ENCODE results near the gene ZNF831. TPM values are rescaled to one million over a fixed set of nuclear protein-coding genes. Genes with fewer than 3 reads are reported as not detected.
A peak's percentile ranks its signal among the peaks of the same experiment; 100 is the strongest.

ZNF831 gene
- total and polyA plus RNA-seq, 10 of the 15 experiments (the other 5 are each of a cell fraction or from before 2014, with no cell fraction given) = 0.01 to 0.97 (median 0.23) TPM

DNA sequence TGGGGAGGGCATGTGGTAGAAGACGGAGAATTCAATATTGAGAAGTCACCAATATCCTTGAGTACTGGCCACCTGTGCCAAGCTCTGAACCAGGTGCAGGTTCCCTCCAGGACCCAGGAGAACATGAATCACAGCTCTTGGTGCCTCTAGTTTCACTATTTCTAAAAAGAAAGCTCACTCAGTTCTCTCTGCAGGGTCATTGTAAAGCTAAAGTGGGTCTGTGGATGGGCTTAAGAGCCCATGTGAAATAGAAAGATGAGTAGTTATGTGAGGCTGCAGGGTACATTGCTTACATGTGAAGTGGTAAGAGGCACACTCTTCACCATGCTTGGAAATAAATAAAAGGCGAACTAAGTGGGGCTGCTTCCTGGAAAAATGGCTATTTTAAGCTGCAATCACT, 43.6 kb downstream of the ZNF831 start:
- 0% methylated on average over 2 of the region's 2 CpGs for WGBS (ENCODE audit: insufficient coverage, insufficient replicate concordance, low lambda C conversion rate, missing lambda C conversion rate)

DNA sequence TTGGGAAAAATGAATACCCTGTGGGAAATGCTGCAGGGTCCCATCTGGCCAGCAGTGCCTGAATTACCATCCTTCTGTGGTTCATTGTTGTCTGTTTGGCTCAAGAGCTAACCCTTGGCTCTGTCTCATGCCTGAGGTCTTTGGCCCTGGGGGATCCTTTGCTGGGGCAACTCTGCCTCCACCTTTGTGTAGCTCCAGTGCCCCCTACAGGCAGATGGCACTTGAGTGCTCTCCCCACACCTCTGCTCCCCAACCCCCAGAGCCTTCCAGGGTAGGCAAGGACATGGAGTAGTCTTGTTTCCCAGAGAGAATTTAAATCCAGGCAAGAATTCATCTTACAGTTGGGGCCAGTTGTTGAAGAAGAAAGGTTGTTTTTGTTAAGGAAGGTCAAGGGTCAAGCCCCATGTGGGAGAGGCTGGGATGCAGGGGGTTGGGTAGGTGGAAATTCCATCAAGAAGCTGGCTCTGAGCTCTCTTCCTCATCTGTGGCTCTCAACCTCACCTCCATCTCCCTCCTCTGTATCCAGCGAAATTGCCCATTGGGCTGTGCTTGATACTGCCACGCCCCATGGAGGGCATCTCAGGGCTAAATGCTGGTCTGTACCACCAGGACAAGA, 44.2 kb downstream of the ZNF831 start:
- ChIA-PET RAD21 (ENCODE audit: unreplicated experiment) (interaction anchor here (0.9 to 2.2 kb wide), 9 partner anchors 15 to 727 kb away, joined by 3 to 18 read pairs (median 3); no protein-coding TSS in a partner anchor), SMC1A (ENCODE audit: uncharacterized antibody, unreplicated experiment) (interaction anchor here (0.7 to 3.8 kb wide), 8 partner anchors 14 to 386 kb away, joined by 3 to 19 read pairs (median 6); no protein-coding TSS in a partner anchor), POLR2A (no interaction called here), CTCF (interaction anchor here (0.5 to 4.2 kb wide), 27 partner anchors 9 to 848 kb away, joined by 3 to 50 read pairs (median 4); no protein-coding TSS in a partner anchor)
- Histone ChIP-seq H3K27ac (ENCODE audit: control insufficient read depth, insufficient read depth) (no peak overlapping the region), H3K36me3 (ENCODE audit: control insufficient read depth in 2 of 2, insufficient read depth in 2 of 2, low read length in 1 of 2) (no peaks in the 10 kb centered on the region), H3K4me3 (no peak overlapping the region), H3K79me2 (ENCODE audit: control insufficient read depth, insufficient read depth, low read length) (no peaks in the 10 kb centered on the region), H4K20me1 (ENCODE audit: control insufficient read depth, insufficient read depth) (no peaks in the 10 kb centered on the region), H3K4me2 (ENCODE audit: control insufficient read depth, insufficient read depth) (no peak overlapping the region), H3K9ac (ENCODE audit: control insufficient read depth, insufficient read depth, low read length) (no peak overlapping the region), H3K4me1 (ENCODE audit: control insufficient read depth, insufficient read depth, low read length) (no peaks in the 10 kb centered on the region), H2AFZ (ENCODE audit: control insufficient read depth, low read depth, low read length) (no peak overlapping the region), H3K27me3 (replicated peaks in 1 of 2; ENCODE audit: control insufficient read depth in 2 of 2, insufficient read depth in 2 of 2, low read length in 1 of 2) (no peaks in the 10 kb centered on the region), H3K9me3 (replicated peaks; ENCODE audit: control insufficient read depth, insufficient read depth, low read length) (no peaks in the 10 kb centered on the region)
- 0% methylated on average over 2 of the region's 2 CpGs for WGBS (ENCODE audit: insufficient coverage, insufficient replicate concordance, low lambda C conversion rate, missing lambda C conversion rate)
- BruUV-seq (replicated peaks) = no TSS peak
- FAIRE-seq = peak; percentile 66
- peak; percentile 2 for DNase-seq (ENCODE audit: low read depth, low spot score)
- no peak for TF ChIP-seq MAX (IDR thresholded peaks at IDR 0.05; ENCODE audit: low read depth, low read length)
- TF ChIP-seq SMC3 (IDR thresholded peaks at IDR 0.05; ENCODE audit: borderline replicate concordance, low read length) = peak; percentile 80
- 0 out of 2 replicates have a peak, but pooled peaks have one; percentile 20 for TF ChIP-seq YY1 (IDR thresholded peaks at IDR 0.05; ENCODE audit: low read depth, low read length)
- TF ChIP-seq RAD21 (IDR thresholded peaks at IDR 0.05; ENCODE audit: insufficient read depth, low read depth, low read length) = peak; percentile 87
- TF ChIP-seq CTCF (IDR thresholded peaks at IDR 0.05 in 2 of 3, conservative IDR thresholded peaks at IDR 0.05 in 1 of 3; ENCODE audit: control insufficient read depth in 2 of 3, extremely low read depth in 1 of 3, insufficient read depth in 1 of 3, low read depth in 3 of 3, low read length in 3 of 3) = peak; percentile 76 to 91 (median 78)
- 0 out of 2 replicates have a peak, but pooled peaks have one; percentile 6 for TF ChIP-seq RUNX3 (IDR thresholded peaks at IDR 0.05; ENCODE audit: low read length)
- TF ChIP-seq, protein P1, sequence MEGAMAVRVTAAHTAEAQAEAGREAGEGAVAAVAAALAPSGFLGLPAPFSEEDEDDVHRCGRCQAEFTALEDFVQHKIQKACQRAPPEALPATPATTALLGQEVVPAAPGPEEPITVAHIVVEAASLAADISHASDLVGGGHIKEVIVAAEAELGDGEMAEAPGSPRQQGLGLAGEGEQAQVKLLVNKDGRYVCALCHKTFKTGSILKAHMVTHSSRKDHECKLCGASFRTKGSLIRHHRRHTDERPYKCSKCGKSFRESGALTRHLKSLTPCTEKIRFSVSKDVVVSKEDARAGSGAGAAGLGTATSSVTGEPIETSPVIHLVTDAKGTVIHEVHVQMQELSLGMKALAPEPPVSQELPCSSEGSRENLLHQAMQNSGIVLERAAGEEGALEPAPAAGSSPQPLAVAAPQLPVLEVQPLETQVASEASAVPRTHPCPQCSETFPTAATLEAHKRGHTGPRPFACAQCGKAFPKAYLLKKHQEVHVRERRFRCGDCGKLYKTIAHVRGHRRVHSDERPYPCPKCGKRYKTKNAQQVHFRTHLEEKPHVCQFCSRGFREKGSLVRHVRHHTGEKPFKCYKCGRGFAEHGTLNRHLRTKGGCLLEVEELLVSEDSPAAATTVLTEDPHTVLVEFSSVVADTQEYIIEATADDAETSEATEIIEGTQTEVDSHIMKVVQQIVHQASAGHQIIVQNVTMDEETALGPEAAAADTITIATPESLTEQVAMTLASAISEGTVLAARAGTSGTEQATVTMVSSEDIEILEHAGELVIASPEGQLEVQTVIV (IDR thresholded peaks at IDR 0.05; ENCODE audit: borderline replicate concordance, partially characterized antibody) = no peak
- in situ Hi-C loops (cut with MboI) (loop anchor here (5.0 kb wide), 2 partner anchors 121 to 336 kb away; no protein-coding TSS in a partner anchor), intact Hi-C loops (cut with micrococcal nuclease; ENCODE audit: unreplicated experiment) (loop anchor here (1.0 to 5.0 kb wide), 2 partner anchors 121 to 338 kb away; no protein-coding TSS in a partner anchor)
- peak; percentile 97 for ATAC-seq

More for the DNA sequence above, 43.6 kb downstream of the ZNF831 start:
- no peak overlapping the region for H2AFZ ChIP-seq (ENCODE audit: control insufficient read depth, low read depth, low read length)
- ChIA-PET POLR2A (no interaction called here), RAD21 (ENCODE audit: unreplicated experiment) (interaction anchor here (0.9 to 2.2 kb wide), 8 partner anchors 116 to 726 kb away, joined by 3 to 18 read pairs (median 3); no protein-coding TSS in a partner anchor), SMC1A (ENCODE audit: uncharacterized antibody, unreplicated experiment) (interaction anchor here (0.7 to 3.8 kb wide), 8 partner anchors 14 to 385 kb away, joined by 3 to 19 read pairs (median 6); no protein-coding TSS in a partner anchor), CTCF (interaction anchor here (0.5 to 4.2 kb wide), 26 partner anchors 9 to 847 kb away, joined by 3 to 50 read pairs (median 4); no protein-coding TSS in a partner anchor)
- no peak overlapping the region for H3K4me3 ChIP-seq
- no peak overlapping the region for H3K27ac ChIP-seq (ENCODE audit: control insufficient read depth, insufficient read depth)
- no peaks in the 10 kb centered on the region for H4K20me1 ChIP-seq (ENCODE audit: control insufficient read depth, insufficient read depth)
- no peak for DNase-seq (ENCODE audit: low read depth, low spot score)
- no TSS peak for BruUV-seq (replicated peaks)
- TF ChIP-seq, protein P2, sequence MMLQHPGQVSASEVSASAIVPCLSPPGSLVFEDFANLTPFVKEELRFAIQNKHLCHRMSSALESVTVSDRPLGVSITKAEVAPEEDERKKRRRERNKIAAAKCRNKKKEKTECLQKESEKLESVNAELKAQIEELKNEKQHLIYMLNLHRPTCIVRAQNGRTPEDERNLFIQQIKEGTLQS (IDR thresholded peaks at IDR 0.05; ENCODE audit: borderline replicate concordance, extremely low read depth, low read depth, low read length) = no peak
- no peak overlapping the region for H3K9ac ChIP-seq (ENCODE audit: control insufficient read depth, insufficient read depth, low read length)
- no peak overlapping the region for H3K4me2 ChIP-seq (ENCODE audit: control insufficient read depth, insufficient read depth)
- H3K36me3 ChIP-seq (ENCODE audit: control insufficient read depth in 2 of 2, insufficient read depth in 2 of 2, low read length in 1 of 2) = no peaks in the 10 kb centered on the region
- H3K9me3 ChIP-seq (replicated peaks; ENCODE audit: control insufficient read depth, insufficient read depth, low read length) = no peaks in the 10 kb centered on the region
- FAIRE-seq = no peak
- H3K27me3 ChIP-seq (replicated peaks in 1 of 2; ENCODE audit: control insufficient read depth in 2 of 2, insufficient read depth in 2 of 2, low read length in 1 of 2) = no peaks in the 10 kb centered on the region
- ATAC-seq = no peak
- H3K4me1 ChIP-seq (ENCODE audit: control insufficient read depth, insufficient read depth, low read length) = no peaks in the 10 kb centered on the region
- intact Hi-C loops (cut with micrococcal nuclease; ENCODE audit: unreplicated experiment) (loop anchor here (1.0 to 5.0 kb wide), 2 partner anchors 120 to 337 kb away; no protein-coding TSS in a partner anchor), in situ Hi-C loops (cut with MboI) (loop anchor here (5.0 kb wide), 2 partner anchors 120 to 335 kb away; no protein-coding TSS in a partner anchor)
- no peaks in the 10 kb centered on the region for H3K79me2 ChIP-seq (ENCODE audit: control insufficient read depth, insufficient read depth, low read length)

Data from GM12878 (cell line).